Esophagus muscularis mucosa (tissue), 4 donors: ENCODE data around the gene C3orf62.

Experiments
- CTCF ChIP-seq, 3 experiments: fragments of 200-600 bp in 2 of 3; fragments of 450-650 bp in 1 of 3; sonication (generic) in 2 of 3; IDR thresholded peaks; one replicate each; pipeline ENCODE4 v1.5.1; 2017 to 2019; ENCODE audit warnings: antibody characterized with exemption in 3 of 3, mild to moderate bottlenecking in 2 of 3, moderate library complexity in 1 of 3
- EP300 ChIP-seq: sonication (generic); formaldehyde crosslinking; IDR thresholded peaks from one replicate; pipeline ENCODE4 v1.6.1; 2017; ENCODE audit warnings: antibody characterized with exemption
- POLR2A ChIP-seq: fragments of 450-650 bp; IDR thresholded peaks from one replicate; pipeline ENCODE4 v1.6.1; 2017; ENCODE audit warnings: antibody characterized with exemption, moderate library complexity, mild to moderate bottlenecking, low read depth

- TF ChIP-seq CTCF (IDR thresholded peaks at IDR 0.05) (no peak), POLR2A (no peak), EP300 (no peak)
Measured at GRCh38 chr3:49296781-49297411, 19.9 kb upstream of the C3orf62 start.
